Measurements from ENCODE around the gene SLC12A6. TPM values are rescaled to one million over a fixed set of nuclear protein-coding genes. Genes with fewer than 3 reads are reported as not detected.

SLC12A6 gene
- total and polyA plus RNA-seq, 11 donors, result 6.1 to 35.1 (median 23.0) TPM

DNA sequence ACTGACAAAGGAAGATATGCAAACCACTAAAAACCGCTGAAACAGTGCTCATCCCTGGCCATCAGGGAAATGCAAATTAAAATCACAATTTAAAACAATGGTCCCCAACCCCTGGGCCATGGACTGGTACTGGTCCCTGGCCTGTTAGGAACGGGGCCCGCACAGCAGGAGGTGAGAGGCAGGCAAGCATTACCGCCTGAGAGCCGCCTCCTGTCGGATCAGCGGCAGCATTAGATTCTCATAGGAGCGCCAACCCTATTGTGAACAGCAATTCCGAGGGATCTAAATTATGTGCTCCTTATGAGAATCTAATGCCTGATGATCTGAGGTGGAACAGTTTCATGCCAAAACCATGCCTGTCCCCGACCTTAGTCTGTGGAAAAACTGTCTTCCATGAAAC, 14.4 kb downstream of the SLC12A6 start:
- no peak for DNase-seq
- Histone ChIP-seq H3K9me3 (no peaks in the 10 kb centered on the region), H3K4me1 (peaks cover 0 to 20% (median 1%) of the 10 kb centered on the region in 12 donors), H3K27ac (no peak overlapping the region), H3K27me3 (no peaks in the 10 kb centered on the region), H3K4me3 (no peak overlapping the region), H3K36me3 (no peaks in the 10 kb centered on the region)
- ATAC-seq, result no peak
- TF ChIP-seq POLR2A (IDR thresholded peaks at IDR 0.05), result no peak
- TF ChIP-seq, protein P1, sequence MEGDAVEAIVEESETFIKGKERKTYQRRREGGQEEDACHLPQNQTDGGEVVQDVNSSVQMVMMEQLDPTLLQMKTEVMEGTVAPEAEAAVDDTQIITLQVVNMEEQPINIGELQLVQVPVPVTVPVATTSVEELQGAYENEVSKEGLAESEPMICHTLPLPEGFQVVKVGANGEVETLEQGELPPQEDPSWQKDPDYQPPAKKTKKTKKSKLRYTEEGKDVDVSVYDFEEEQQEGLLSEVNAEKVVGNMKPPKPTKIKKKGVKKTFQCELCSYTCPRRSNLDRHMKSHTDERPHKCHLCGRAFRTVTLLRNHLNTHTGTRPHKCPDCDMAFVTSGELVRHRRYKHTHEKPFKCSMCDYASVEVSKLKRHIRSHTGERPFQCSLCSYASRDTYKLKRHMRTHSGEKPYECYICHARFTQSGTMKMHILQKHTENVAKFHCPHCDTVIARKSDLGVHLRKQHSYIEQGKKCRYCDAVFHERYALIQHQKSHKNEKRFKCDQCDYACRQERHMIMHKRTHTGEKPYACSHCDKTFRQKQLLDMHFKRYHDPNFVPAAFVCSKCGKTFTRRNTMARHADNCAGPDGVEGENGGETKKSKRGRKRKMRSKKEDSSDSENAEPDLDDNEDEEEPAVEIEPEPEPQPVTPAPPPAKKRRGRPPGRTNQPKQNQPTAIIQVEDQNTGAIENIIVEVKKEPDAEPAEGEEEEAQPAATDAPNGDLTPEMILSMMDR (IDR thresholded peaks at IDR 0.05), result no peak
- intact Hi-C loops (cut with DNase I), result loop anchor here in 1 of 10 donors (10.0 kb wide), 1 partner anchor 48 kb away; no protein-coding TSS in a partner anchor
- 94 to 98% (median 98%) methylated on average over 10 of the region's 10 CpGs for WGBS, 4 donors

DNA sequence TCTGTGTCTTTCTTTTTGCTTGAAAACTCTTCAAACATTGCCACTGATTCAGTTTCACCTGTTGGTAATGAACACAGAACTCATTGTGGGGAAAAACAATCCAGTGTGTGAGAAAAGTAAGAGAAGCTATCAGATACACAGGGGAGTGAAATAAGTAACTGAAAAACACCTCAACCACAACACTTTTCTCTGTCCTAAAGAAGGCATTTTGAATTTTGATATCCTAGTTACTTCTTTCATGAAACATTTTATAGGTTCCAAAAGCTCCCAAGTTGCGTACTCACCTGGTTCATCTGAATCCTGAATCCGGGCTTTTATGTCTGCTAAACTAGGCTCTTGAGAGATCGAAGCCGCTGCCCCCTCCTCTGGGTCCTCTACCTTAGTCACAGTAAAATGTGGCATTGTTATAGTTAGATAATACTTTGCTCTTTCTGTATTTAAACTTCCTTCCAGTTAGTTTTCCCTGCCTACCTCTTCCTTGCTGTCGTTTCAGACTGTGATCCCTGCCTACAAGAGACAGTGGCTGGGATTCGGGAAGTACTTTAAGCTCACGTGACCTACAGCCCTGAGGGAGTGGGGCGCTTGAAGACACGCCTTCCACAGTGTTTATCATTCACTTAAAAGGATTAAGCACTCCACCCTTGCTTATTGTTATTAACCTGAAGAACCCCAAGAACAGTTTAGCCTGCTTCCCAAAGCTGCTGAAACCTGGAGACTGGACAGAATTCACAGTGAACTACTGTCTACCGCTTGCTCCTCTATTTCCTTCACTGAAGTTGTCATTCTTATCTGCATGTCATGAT, 19.1 kb downstream of the SLC12A6 start:
- intact Hi-C loops (cut with DNase I), result loop anchor here in 3 of 10 donors (1.0 to 5.0 kb wide), 3 partner anchors 19 to 49 kb away; partner anchors contain the start of genes LPCAT4 (in 1 of the 3) and SLC12A6 (in 1 of the 3)
- peak; percentile 92 to 98 (median 98) for ATAC-seq
- Histone ChIP-seq H3K9me3 (no peaks in the 10 kb centered on the region), H3K36me3 (peaks cover 0 to 12% (median 0%) of the 10 kb centered on the region in 9 donors), H3K27ac (peak overlapping the region; percentile 2 to 79 (median 52)), H3K27me3 (no peaks in the 10 kb centered on the region), H3K4me3 (peak overlapping the region; percentile 12 to 65 (median 62)), H3K4me1 (peaks cover 0 to 30% (median 14%) of the 10 kb centered on the region in 12 donors)
- TF ChIP-seq, protein P1 (IDR thresholded peaks at IDR 0.05), result no peak
- peak in 1 of 2 donors; percentile 49 for TF ChIP-seq POLR2A (IDR thresholded peaks at IDR 0.05)
- DNase-seq, result peak in 4 of 5 donors; percentile 55 to 75 (median 67)
- WGBS, 4 donors, result 3 to 8% (median 6%) methylated on average over 10 of the region's 10 CpGs

DNA sequence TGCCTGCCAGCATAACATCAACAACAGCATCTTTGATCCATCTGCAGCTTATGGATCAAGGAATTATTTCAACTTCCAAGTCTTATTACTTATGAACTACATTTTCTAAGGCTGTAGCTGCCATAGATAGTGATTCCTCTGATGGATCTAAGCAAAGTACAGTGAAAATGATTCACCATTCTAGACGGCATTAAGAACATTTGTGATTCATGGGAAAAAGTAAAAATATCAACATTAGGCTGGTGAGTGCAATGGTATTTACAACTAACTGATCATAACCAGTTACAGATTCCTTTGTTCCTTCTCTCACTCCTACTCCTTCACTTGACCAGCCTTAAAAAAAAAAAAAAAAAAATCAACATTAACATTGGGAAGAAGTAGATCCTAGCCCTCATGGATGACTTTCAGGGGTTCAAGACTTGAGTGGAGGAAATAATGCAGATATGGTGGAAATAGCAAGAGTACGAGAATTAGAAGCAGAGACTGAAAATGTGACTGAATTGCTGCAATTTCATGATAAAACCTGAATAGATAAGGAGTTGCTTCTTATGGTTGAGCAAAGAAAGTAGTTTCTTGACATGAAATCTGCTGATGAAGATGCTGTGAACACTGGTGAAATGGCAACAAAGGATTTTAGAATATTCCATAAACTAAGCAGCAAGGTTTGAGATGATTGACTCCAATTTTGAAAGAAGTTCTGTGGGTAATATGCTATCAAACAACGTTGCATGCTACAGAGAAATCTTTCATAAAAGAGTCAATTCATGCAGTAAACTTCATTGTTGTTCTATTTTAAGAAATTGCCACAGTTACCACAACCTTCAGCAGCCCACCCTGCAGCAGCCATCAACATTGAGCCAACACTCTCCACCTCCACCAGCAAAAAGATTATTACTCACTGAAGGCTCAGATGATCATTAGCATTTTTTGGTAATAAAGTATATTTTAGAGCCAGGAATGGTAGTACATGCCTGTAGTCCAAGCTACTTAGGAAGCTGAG, 22.8 kb downstream of the SLC12A6 start:
- no peak overlapping the region for H3K27ac ChIP-seq
- H3K36me3 ChIP-seq, result peaks cover 0 to 21% (median 0%) of the 10 kb centered on the region in 9 donors
- no peak for DNase-seq
- intact Hi-C loops (cut with DNase I), result loop anchor here in 2 of 10 donors (5.0 kb wide), 2 partner anchors 37 to 53 kb away; partner anchors contain the start of gene LPCAT4 (in 1 of the 2)
- 81 to 90% (median 86%) methylated on average over 3 of the region's 3 CpGs for WGBS, 4 donors
- no peak overlapping the region for H3K4me3 ChIP-seq
- no peaks in the 10 kb centered on the region for H3K27me3 ChIP-seq
- no peak for ATAC-seq
- H3K9me3 ChIP-seq, result no peaks in the 10 kb centered on the region
- H3K4me1 ChIP-seq, result peaks cover 0 to 30% (median 14%) of the 10 kb centered on the region in 12 donors
- TF ChIP-seq, protein P1 (IDR thresholded peaks at IDR 0.05), result no peak
- TF ChIP-seq POLR2A (IDR thresholded peaks at IDR 0.05), result no peak

Data from heart left ventricle (tissue), 16 donors.